ENCODE data around the gene RNASET2. TPM values are rescaled to one million over a fixed set of nuclear protein-coding genes. Genes with fewer than 3 reads are reported as not detected.
"Not testable (repeated sequence)": the region's sequence is repeated elsewhere in the genome, so short reads cannot be mapped to it uniquely, and the experiment has no call there.

Gene RNASET2
- total RNA-seq, 4 donors from 2014 or later, result 57.9 to 115 (median 103) TPM

GRCh38 chr6:166952121-166952520 is 4.2 kb downstream of the RNASET2 start:
- peaks cover 0 to 18% (median 13%) of the 10 kb centered on the region in 4 donors for H3K4me1 ChIP-seq
- no peak for DNase-seq (ENCODE audit: low spot score in 2 of 2)
- 79 to 87% methylated on average over 12 of the region's 12 CpGs for WGBS, 2 donors
- no peak overlapping the region for H3K4me3 ChIP-seq
- peak overlapping the region in 1 of 4 donors; percentile 58 for H3K27ac ChIP-seq
- TF ChIP-seq EP300 (IDR thresholded peaks at IDR 0.05) (no peak), CTCF (IDR thresholded peaks at IDR 0.05) (no peak), POLR2A (IDR thresholded peaks at IDR 0.05) (no peak)
- H3K36me3 ChIP-seq, result peaks cover 0 to 21% (median 6%) of the 10 kb centered on the region in 3 donors
- H3K9me3 ChIP-seq, result no peaks in the 10 kb centered on the region
- no peaks in the 10 kb centered on the region for H3K27me3 ChIP-seq

DNA sequence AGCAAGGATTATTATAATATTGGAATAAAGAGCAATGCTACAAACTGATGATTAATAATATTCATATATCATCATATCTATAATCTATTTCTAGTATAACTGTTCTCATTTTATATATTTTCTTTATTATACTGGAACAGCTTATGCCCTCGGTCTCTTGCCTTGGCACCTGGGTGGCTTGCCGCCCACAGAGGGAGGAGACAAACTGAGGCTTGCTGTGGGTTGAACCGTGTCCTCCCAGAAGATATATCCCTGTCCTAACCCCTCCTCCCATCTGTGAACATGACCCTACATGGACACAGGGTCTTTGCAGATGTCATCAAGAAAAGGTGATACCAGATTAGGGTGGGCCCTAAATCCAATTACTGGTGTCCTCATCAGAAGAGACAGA is 4.7 kb downstream of the RNASET2 start:
- WGBS, 2 donors, result 83 to 91% methylated on average over 3 of the region's 3 CpGs
- H3K9me3 ChIP-seq, result no peaks in the 10 kb centered on the region
- no peak overlapping the region for H3K4me3 ChIP-seq
- H3K27me3 ChIP-seq, result no peaks in the 10 kb centered on the region
- peak overlapping the region in 1 of 4 donors; percentile 58 for H3K27ac ChIP-seq
- H3K36me3 ChIP-seq, result peaks cover 0 to 25% (median 11%) of the 10 kb centered on the region in 3 donors
- TF ChIP-seq EP300 (IDR thresholded peaks at IDR 0.05) (no peak), POLR2A (IDR thresholded peaks at IDR 0.05) (no peak), CTCF (IDR thresholded peaks at IDR 0.05) (no peak)
- peaks cover 0 to 14% (median 11%) of the 10 kb centered on the region in 4 donors for H3K4me1 ChIP-seq
- DNase-seq (ENCODE audit: low spot score in 2 of 2), result no peak

DNA sequence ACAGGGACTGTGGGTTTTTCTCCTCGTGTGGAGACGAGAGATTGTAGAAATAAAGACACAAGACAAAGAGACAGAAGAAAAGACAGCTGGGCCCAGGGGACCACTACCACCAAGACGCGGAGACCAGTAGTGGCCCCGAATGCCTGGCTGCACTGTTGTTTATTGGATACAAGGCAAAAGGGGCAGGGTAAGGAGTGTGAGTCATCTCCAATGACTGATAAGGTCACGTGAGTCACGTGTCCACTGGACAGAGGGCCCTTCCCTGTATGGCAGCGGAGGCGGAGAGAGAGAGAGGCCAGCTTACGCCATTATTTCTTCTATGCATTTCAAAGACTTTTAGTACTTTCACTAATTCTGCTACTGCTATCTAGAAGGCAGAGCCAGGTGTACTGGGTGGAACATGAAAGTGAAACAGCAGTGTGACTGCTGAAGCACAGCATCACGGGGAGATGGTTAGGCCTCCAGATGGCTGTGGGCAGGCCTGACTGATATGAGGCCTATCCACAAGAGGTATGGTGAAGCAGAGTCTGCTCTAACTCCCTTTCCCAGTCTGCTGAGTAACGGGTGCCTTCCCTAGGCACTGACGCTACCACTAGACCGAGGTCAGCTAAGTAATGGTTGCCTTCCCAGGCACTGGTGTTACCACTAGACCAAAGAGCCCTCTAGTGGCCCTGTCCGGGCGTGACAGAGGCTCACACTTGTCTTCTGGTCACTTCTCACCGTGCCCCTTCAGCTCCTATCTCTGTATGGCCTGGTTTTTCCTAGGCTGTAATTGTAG is 5.3 kb downstream of the RNASET2 start:
- H3K9me3 ChIP-seq, H3K27me3 ChIP-seq: not testable (repeated sequence)
- TF ChIP-seq CTCF (IDR thresholded peaks at IDR 0.05), result peak in 4 of 5 experiments; percentile 38 to 61 (median 46)
- Histone ChIP-seq H3K4me1 (peaks cover 0 to 14% (median 10%) of the 10 kb centered on the region in 4 donors), H3K27ac (peak overlapping the region in 3 of 4 donors; percentile 31 to 65 (median 58)), H3K36me3 (peaks cover 0 to 29% (median 11%) of the 10 kb centered on the region in 3 donors), H3K4me3 (peak overlapping the region in 2 of 4 donors; percentile 1 to 12)
- DNase-seq (ENCODE audit: low spot score in 2 of 2), result peak; percentile 69 to 78
- WGBS, 2 donors, result 75 to 80% methylated on average over 17 of the region's 17 CpGs

GRCh38 chr6:166950443-166950821 is 5.9 kb downstream of the RNASET2 start:
- Histone ChIP-seq H3K36me3 (peaks cover 0 to 35% (median 11%) of the 10 kb centered on the region in 3 donors), H3K27me3 (no peaks in the 10 kb centered on the region), H3K27ac (peak overlapping the region in 3 of 4 donors; percentile 31 to 65 (median 58)), H3K9me3 (no peaks in the 10 kb centered on the region), H3K4me3 (no peak overlapping the region), H3K4me1 (peaks cover 0 to 14% (median 4%) of the 10 kb centered on the region in 4 donors)
- TF ChIP-seq POLR2A (IDR thresholded peaks at IDR 0.05) (no peak), EP300 (IDR thresholded peaks at IDR 0.05) (peak in 1 of 2 donors; percentile 30)
- DNase-seq (ENCODE audit: low spot score in 2 of 2), result no peak
- WGBS, 2 donors, result 76 to 82% methylated on average over 10 of the region's 10 CpGs

- no peak for DNase-seq (ENCODE audit: low spot score in 2 of 2)
- H3K27ac ChIP-seq, result peak overlapping the region in 3 of 4 donors; percentile 16 to 77 (median 58)
- peaks cover 0 to 39% (median 11%) of the 10 kb centered on the region in 3 donors for H3K36me3 ChIP-seq
- no peaks in the 10 kb centered on the region for H3K27me3 ChIP-seq
- whole genome bisulfite sequencing, 2 donors, result 64 to 67% methylated on average over 9 of the region's 9 CpGs
- no peak overlapping the region for H3K4me3 ChIP-seq
- H3K4me1 ChIP-seq, result peaks cover 0 to 14% (median 3%) of the 10 kb centered on the region in 4 donors
- H3K9me3 ChIP-seq, result no peaks in the 10 kb centered on the region
- TF ChIP-seq EP300 (IDR thresholded peaks at IDR 0.05) (no peak), POLR2A (IDR thresholded peaks at IDR 0.05) (no peak), CTCF (IDR thresholded peaks at IDR 0.05) (no peak)
Observed at GRCh38 chr6:166949528-166950442, 6.6 kb downstream of the RNASET2 start.

DNA sequence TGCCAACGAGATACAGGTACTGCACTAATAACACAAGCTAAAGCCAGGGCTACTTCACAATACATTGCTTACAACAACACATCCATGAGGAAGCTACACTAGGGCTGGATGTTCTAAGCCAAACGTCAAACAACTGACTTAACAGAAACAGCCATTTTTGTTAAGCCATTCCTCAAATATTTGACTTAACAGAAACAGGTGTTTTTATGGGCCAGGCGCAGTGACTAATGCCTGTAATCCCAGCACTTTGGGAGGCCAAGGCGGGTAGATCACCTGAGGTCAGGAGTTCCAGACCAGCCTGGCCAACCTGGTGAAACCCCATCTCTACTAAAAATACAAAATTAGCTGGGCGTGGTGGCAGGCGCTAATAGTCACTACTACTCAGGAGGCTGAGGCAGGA is 7.6 kb downstream of the RNASET2 start:
- not testable (repeated sequence) for DNase-seq (ENCODE audit: low spot score in 2 of 2); H3K4me3 ChIP-seq; H3K27me3 ChIP-seq; H3K27ac ChIP-seq; H3K9me3 ChIP-seq
- Histone ChIP-seq H3K36me3 (peaks cover 0 to 43% (median 11%) of the 10 kb centered on the region in 3 donors), H3K4me1 (peaks cover 0 to 14% (median 1%) of the 10 kb centered on the region in 4 donors)
- 91 to 92% methylated on average over 6 of the region's 6 CpGs for WGBS, 2 donors
